Left forelimb (tissue), 1 donor: ENCODE data around the gene COA8.

Experiments used
- DNase-seq: peaks from one replicate; pipeline ENCODE4 v3.0.0-alpha.2; 2018; ENCODE audit warnings: low spot score

Gene COA8

GRCh38 chr14:103536693-103537092, 26.1 kb upstream of the COA8 start:
- no peak for DNase-seq

GRCh38 chr14:103537175-103537990, 25.4 kb upstream of the COA8 start:
- no peak for DNase-seq

GRCh38 chr14:103538291-103539055, 24.3 kb upstream of the COA8 start:
- DNase-seq = no peak

DNA sequence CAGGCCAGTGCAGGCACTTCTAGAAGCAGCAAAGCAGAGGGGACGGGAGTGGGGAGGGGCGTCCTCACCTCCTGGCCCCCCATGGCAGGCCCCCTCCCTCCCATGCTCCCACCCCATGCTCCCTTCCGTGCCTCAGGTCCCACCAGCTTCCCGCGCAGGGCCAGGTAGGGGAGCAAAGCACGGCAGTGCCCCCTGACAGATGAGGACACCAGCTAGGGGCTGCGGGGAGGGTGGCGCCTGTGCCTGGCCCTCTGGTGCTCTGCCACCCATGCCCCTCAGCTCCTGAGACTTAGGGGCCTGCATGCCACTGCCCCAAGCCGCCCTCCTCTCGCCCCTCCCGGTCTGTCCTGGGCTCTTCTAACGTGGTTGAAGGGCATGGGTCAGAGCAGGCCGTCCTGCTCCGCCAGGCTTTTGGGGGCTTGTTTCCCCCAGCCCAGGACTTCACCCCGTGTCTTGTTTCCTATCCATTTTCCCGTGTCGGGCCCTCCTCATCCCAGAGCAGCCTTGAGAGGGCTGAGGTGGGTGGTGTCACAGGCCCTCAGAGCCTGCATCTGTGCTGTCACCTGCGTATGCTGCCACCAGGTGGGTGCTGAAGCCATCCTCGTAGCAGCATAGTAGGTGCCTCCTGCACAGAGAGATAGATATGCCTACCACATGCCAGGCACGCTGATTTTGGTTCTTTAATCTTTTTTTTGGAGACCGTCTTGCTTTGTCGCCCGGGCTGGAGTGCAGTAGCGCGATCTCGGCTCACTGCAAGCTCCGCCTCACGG, 23.5 kb upstream of the COA8 start:
- DNase-seq = no peak

DNA sequence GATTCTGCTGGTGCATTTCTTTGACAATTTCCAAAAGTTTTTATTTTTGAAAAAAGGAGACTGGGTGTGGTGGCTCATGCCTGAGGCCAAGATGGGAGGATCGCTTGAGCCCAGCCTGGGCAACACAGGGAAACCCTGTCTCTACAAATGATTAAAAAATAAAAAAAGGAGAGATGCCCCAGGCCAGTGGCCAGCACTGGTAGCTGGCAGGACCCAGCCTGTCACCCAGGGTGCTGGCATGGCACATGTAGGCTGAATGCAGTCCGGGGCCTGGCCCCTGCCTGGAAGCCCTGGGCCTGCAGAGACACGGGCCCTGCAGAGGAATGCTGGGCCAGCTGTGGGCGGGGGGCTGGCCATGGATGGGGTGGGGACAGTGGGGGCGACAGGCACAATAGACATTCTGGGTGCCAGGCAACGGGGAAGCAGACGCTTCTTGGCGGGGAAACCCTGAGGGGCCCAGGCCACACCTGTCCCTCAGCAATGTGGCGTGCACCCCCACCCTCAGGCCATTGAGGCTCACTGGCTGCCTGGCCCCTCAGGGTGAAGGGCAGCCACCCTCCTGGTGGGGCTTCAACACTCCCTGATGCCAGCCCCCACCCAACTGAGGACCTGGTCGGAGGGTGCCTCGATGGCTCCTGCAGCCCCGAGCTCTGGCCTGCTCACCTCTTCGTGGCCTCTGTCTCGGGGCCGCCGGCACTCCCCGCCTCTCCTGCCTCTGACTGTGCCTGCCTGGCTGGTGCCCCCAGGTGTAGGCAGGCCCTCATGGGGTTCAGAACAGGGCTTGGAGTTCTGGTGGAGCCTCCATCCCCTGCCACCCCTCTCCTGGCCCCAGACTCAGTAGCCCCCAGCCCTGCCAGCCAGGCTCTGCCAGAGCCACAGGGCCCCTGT, 21.7 kb upstream of the COA8 start:
- peak; percentile 62 for DNase-seq

- DNase-seq = peak; percentile 63
Observed at GRCh38 chr14:103541709-103542604, 20.8 kb upstream of the COA8 start.

DNA sequence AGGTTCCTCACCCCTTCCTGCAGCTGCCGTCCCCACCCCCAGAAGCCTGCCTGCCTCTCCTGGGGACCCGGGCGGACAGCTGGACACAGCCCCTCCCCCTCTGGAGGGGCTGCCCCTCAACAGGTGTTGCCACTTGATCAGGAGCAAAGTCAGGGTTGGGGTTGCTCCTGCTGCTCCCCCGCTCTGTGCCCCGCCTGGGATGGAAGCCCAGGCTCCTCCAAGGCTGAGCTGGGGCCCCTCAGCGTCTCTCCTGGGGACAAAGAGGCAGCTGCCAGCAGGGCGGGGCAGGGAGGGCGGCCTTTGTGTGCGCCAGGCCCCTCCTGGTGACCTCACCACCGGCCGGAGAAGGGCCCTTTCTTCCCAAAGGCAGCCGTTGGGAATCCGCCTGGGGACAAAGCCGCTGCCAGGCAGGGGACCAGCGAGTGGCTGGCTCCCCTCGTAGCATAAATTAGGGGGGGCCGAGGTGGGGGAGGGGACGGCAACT, 20.1 kb upstream of the COA8 start:
- peak; percentile 80 for DNase-seq

GRCh38 chr14:103543140-103543539, 19.6 kb upstream of the COA8 start:
- no peak for DNase-seq

- peak; percentile 64 for DNase-seq
Observed at GRCh38 chr14:103543721-103544387, 18.9 kb upstream of the COA8 start.

DNA sequence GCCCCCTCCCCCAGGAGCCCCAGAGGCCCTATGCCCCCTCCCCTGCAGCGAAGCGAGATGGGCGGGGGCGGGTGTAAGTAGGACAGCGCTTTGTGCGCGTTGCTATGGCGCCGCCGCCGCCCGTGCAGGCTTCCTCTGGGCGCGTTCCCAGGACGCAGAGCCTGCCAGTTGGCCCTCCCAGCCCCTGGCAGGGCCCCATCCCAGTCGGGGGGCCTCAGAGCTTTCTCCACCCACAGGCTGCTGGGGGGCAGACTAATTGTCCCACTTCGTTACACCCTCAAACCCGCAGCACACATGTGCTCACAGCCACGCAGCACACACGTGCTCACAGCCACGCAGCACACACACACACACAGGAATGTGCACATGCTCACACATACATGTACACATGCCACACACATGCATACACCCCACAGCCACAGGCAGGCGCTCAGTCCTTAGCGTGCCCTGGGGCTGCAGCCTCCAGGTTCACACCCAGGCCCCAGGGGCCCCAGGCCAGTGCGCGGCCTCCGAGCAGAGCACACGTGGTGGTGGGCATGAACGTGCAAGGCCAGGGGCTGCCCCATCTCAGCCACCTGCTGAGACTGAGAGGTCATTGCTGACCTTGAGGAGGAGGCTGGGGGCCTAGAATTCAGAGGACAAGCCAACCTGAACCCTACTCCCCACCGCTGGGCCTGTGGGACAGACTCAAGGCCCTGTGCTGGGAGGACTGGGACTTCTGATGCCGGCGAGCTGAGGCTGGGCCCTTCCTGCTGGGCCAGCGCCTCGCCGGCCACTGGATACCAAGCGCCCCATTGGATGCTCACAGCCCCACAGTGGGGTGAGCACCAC, 18.2 kb upstream of the COA8 start:
- DNase-seq = peak; percentile 81

GRCh38 chr14:103545219-103545914, 17.4 kb upstream of the COA8 start:
- no peak for DNase-seq

- DNase-seq = peak; percentile 67
Observed at GRCh38 chr14:103545915-103546651, 16.7 kb upstream of the COA8 start.

GRCh38 chr14:103546652-103547454, 15.9 kb upstream of the COA8 start:
- DNase-seq = peak; percentile 82

- DNase-seq = no peak
Observed at GRCh38 chr14:103547455-103547940, 15.3 kb upstream of the COA8 start.

- no peak for DNase-seq
Observed at GRCh38 chr14:103547941-103548462, 14.8 kb upstream of the COA8 start.
